Pulmonary artery endothelial cell (primary cell): ENCODE measurements around the gene FAM200C. TPM values are rescaled to one million over a fixed set of nuclear protein-coding genes. Genes with fewer than 3 reads are reported as not detected.

Experiments
- total RNA-seq: library from RNA; depleted of rRNA; stranded (reverse); fragments of >200 nt; gene quantifications from 2 replicates; pipeline ENCODE4 v1.2.3, GENCODE V29; 2014

FAM200C gene
- total RNA-seq, 1 donor from 2014 or later, result 1.9 TPM

Other genes with a start within 250 kb of the FAM200C start
- gene FABP6, start 170.5 kb downstream of the FAM200C start, total RNA-seq, result not detected in 2 replicates
- 2.7 and 3.2 TPM in 2 replicates for gene CCNJL, start 87.5 kb downstream of the FAM200C start, total RNA-seq
- gene C1QTNF2, start 29.4 kb downstream of the FAM200C start, total RNA-seq, result 0.07 and 0.11 TPM in 2 replicates
- 46.8 and 57.5 TPM in 2 replicates for gene SLU7, start 19.0 kb upstream of the FAM200C start, total RNA-seq
- gene PTTG1, start 21.8 kb upstream of the FAM200C start, total RNA-seq, result 88.6 and 175 TPM in 2 replicates